GM18870 (cell line): ENCODE measurements around the gene PCED1A.
"Not testable (repeated sequence)": the region's sequence is repeated elsewhere in the genome, so short reads cannot be mapped to it uniquely, and the experiment has no call there.

ENCODE experiments used
- ATAC-seq: cut with Tn5 transposase; IDR thresholded peaks from one replicate; pipeline ENCODE4 v1.9.1; 2021; ENCODE audit warnings: moderate library complexity; ENCODE audit not compliant: unreplicated experiment

PCED1A gene

GRCh38 chr20:2834401-2835110, 5.9 kb downstream of the PCED1A start:
- no peak for ATAC-seq

GRCh38 chr20:2833761-2834160, 6.7 kb downstream of the PCED1A start:
- ATAC-seq = no peak

- ATAC-seq = not testable (repeated sequence)
Observed at GRCh38 chr20:2831206-2831605, 9.2 kb downstream of the PCED1A start.

GRCh38 chr20:2829376-2829775, 11.1 kb downstream of the PCED1A start:
- ATAC-seq = no peak

GRCh38 chr20:2826655-2827054, 13.8 kb downstream of the PCED1A start:
- ATAC-seq = no peak

GRCh38 chr20:2825761-2826160, 14.7 kb downstream of the PCED1A start:
- no peak for ATAC-seq

- ATAC-seq = no peak
Observed at GRCh38 chr20:2822073-2822472, 18.4 kb downstream of the PCED1A start.

GRCh38 chr20:2820896-2821869, 19.3 kb downstream of the PCED1A start:
- no peak for ATAC-seq

- no peak for ATAC-seq
Observed at GRCh38 chr20:2820084-2820895, 20.2 kb downstream of the PCED1A start.

GRCh38 chr20:2817891-2818595, 22.4 kb downstream of the PCED1A start:
- ATAC-seq = no peak

- ATAC-seq = no peak
Observed at GRCh38 chr20:2817341-2817726, 23.1 kb downstream of the PCED1A start.

- ATAC-seq = no peak
Observed at GRCh38 chr20:2816583-2817340, 23.7 kb downstream of the PCED1A start.

GRCh38 chr20:2816030-2816582, 24.3 kb downstream of the PCED1A start, which contains the start of gene TMEM239:
Gene TMEM239 (plus strand): TSS chr20:2816364. CDS start chr20:2816555, 191 bp downstream.
- ATAC-seq = no peak

GRCh38 chr20:2815242-2815900, 25.1 kb downstream of the PCED1A start:
- ATAC-seq = no peak

GRCh38 chr20:2814587-2815051, 25.8 kb downstream of the PCED1A start, which contains the start of gene C20orf141:
Gene C20orf141 (plus strand): TSS chr20:2814987. CDS start chr20:2815185, 198 bp downstream.
- no peak for ATAC-seq

- no peak for ATAC-seq
Observed at GRCh38 chr20:2814076-2814475, 26.4 kb downstream of the PCED1A start.

- ATAC-seq = no peak
Observed at GRCh38 chr20:2812189-2812588, 28.3 kb downstream of the PCED1A start.

- no peak for ATAC-seq
Observed at GRCh38 chr20:2809690-2810089, 30.8 kb downstream of the PCED1A start.

GRCh38 chr20:2807929-2808328, 32.5 kb downstream of the PCED1A start:
- not testable (repeated sequence) for ATAC-seq
